ENCODE data around the gene HSF2. TPM values are rescaled to one million over a fixed set of nuclear protein-coding genes. Genes with fewer than 3 reads are reported as not detected.
"Not testable (repeated sequence)": the region's sequence is repeated elsewhere in the genome, so short reads cannot be mapped to it uniquely, and the experiment has no call there.

Gene HSF2
- total and polyA plus RNA-seq, 7 donors: 7.0 to 58.2 (median 23.8) TPM

DNA sequence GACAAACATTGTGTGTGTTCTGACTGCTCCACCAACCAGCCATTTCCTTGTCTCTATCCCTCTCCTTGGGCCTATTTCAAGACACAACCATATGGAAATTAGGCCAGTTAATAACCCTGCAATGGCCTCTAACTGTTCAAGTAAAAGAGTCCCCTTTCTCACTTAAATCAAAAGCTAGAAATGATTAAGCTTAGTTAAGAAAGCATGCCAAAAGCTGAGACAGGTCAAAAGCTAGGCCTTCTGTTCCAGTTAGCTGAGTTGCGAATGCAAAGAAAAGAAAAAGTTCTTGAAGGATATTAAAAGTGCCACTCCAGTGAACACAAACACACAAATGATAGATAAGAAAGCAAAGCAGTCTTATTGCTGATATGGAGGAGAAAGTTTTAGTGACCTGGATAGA, 49.6 kb downstream of the HSF2 start:
- intact Hi-C loops (cut with DNase I): loop anchor here in 1 of 2 donors (10.0 kb wide), 1 partner anchor 504 kb away; no protein-coding TSS in a partner anchor
- WGBS, 3 donors: 96 to 98% (median 96%) methylated on average over 1 of the region's 1 CpG
- Histone ChIP-seq H3K27ac (no peak overlapping the region), H3K9me3 (no peaks in the 10 kb centered on the region), H3K4me3 (no peak overlapping the region), H3K36me3 (ENCODE audit: insufficient read depth in 1 of 2, low read depth in 1 of 2) (peaks cover 3 to 99% of the 10 kb centered on the region in 2 donors), H3K4me1 (no peaks in the 10 kb centered on the region), H3K27me3 (ENCODE audit: insufficient read depth in 3 of 3, low read length in 2 of 3) (no peaks in the 10 kb centered on the region)
- TF ChIP-seq, protein P1, sequence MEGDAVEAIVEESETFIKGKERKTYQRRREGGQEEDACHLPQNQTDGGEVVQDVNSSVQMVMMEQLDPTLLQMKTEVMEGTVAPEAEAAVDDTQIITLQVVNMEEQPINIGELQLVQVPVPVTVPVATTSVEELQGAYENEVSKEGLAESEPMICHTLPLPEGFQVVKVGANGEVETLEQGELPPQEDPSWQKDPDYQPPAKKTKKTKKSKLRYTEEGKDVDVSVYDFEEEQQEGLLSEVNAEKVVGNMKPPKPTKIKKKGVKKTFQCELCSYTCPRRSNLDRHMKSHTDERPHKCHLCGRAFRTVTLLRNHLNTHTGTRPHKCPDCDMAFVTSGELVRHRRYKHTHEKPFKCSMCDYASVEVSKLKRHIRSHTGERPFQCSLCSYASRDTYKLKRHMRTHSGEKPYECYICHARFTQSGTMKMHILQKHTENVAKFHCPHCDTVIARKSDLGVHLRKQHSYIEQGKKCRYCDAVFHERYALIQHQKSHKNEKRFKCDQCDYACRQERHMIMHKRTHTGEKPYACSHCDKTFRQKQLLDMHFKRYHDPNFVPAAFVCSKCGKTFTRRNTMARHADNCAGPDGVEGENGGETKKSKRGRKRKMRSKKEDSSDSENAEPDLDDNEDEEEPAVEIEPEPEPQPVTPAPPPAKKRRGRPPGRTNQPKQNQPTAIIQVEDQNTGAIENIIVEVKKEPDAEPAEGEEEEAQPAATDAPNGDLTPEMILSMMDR (IDR thresholded peaks at IDR 0.05): no peak
- no peak for ATAC-seq
- no peak for DNase-seq

DNA sequence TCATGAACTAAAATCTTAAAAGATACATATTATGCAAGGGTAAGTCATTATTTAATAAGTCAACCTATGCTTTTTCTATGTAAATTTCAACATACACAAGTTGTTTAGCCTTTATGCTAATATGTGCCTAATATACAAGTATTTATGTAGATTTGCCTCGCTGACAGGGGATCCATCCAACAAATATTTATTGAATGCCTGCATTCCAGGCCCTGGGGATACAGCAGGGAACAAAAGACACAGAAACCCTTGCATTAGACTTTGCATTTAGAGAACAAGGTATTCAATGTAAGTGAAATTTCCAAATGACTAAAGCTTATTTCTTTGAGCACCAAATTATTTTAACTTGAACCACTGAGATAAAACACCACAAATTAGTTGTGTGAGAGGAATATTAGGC, 53.1 kb downstream of the HSF2 start:
- ATAC-seq (no peak), DNase-seq (no peak)
- H3K36me3 ChIP-seq (ENCODE audit: insufficient read depth in 1 of 2, low read depth in 1 of 2): peaks cover 4 to 100% of the 10 kb centered on the region in 2 donors
- no peaks in the 10 kb centered on the region for H3K9me3 ChIP-seq
- TF ChIP-seq, protein P1 (IDR thresholded peaks at IDR 0.05): no peak
- no peaks in the 10 kb centered on the region for H3K27me3 ChIP-seq (ENCODE audit: insufficient read depth in 3 of 3, low read length in 2 of 3)
- no peak overlapping the region for H3K27ac ChIP-seq
- intact Hi-C loops (cut with DNase I): loop anchor here in 1 of 2 donors (5.0 kb wide), 1 partner anchor 35 kb away; no protein-coding TSS in a partner anchor
- WGBS, 3 donors: 55 to 62% (median 59%) methylated on average over 1 of the region's 1 CpG
- H3K4me3 ChIP-seq: no peak overlapping the region
- peaks cover 10% of the 10 kb centered on the region for H3K4me1 ChIP-seq

DNA sequence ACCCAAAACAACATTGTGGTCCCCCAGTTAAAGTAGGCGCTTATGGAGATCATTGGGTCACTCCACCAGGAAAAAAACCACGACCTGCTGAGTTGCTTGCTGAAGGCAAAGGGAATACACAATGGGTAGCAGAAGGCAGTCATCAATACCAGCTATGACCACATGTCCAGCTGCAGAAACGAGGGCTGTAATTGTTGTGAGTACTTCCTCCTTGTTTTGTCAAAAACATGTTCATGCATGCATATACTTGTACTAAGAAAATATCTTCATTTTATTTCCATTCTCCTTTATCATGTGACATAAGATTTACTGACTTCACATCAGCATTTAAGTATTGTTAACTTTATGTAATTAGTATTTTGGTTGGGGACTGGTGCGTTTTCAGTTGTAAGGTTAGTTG, 55.2 kb downstream of the HSF2 start:
- no peaks in the 10 kb centered on the region for H3K9me3 ChIP-seq
- H3K36me3 ChIP-seq (ENCODE audit: insufficient read depth in 1 of 2, low read depth in 1 of 2): peaks cover 4 to 88% of the 10 kb centered on the region in 2 donors
- no peak for DNase-seq
- H3K4me3 ChIP-seq: no peak overlapping the region
- 85 to 90% (median 88%) methylated on average over 4 of the region's 4 CpGs for WGBS, 3 donors
- TF ChIP-seq, protein P1 (IDR thresholded peaks at IDR 0.05): no peak
- intact Hi-C loops (cut with DNase I): loop anchor here in 1 of 2 donors (5.0 kb wide), 2 partner anchors 37 to 52 kb away; no protein-coding TSS in a partner anchor
- H3K27ac ChIP-seq: no peak overlapping the region
- peaks cover 27% of the 10 kb centered on the region for H3K4me1 ChIP-seq
- no peak for ATAC-seq
- H3K27me3 ChIP-seq (ENCODE audit: insufficient read depth in 3 of 3, low read length in 2 of 3): no peaks in the 10 kb centered on the region

DNA sequence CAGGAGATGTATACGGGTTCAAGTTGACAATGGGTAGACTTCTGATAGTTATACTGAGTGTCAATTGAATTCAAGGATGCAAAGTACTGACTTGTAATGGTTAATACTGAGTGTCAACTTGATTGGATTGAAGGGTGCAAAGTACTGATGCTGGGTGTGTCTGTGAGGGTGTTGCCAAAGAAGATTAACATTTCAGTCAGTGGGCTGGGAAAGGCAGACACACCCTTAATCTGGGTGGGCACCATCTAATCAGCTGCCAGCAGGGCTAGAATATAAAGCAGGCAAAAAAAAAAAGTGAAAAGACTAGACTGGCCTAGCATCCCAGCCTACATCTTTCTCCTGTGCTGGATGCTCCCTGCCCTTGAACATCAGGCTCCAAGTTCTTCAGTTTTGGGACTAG, 55.7 kb downstream of the HSF2 start:
- not testable (repeated sequence) for H3K27ac ChIP-seq; H3K27me3 ChIP-seq (ENCODE audit: insufficient read depth in 3 of 3, low read length in 2 of 3); H3K4me3 ChIP-seq; DNase-seq; ATAC-seq; H3K9me3 ChIP-seq
- H3K4me1 ChIP-seq: peaks cover 27% of the 10 kb centered on the region
- 90 to 97% (median 92%) methylated on average over 1 of the region's 1 CpG for WGBS, 3 donors
- H3K36me3 ChIP-seq (ENCODE audit: insufficient read depth in 1 of 2, low read depth in 1 of 2): peaks cover 4 to 84% of the 10 kb centered on the region in 2 donors
- intact Hi-C loops (cut with DNase I): loop anchor here in 1 of 2 donors (5.0 kb wide), 1 partner anchor 53 kb away; no protein-coding TSS in a partner anchor

DNA sequence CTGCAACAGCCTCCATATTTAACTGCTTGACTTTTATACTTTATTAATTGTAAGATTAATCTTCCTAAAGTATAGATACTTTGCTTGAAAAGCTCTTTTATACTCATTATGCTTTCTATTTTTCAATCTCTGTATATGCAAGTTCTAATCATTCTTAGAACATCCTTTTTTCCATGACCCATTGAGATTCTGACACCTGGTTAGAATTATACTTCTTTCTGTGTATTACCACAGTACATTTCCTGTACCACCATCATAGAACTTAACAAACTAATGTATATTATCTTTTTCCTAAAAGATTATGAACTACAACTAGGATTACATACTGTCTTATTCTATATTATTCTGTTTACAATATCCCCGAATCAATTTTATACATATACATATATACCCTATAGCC, 58.6 kb downstream of the HSF2 start:
- DNase-seq: no peak
- Histone ChIP-seq H3K4me1 (peaks cover 40% of the 10 kb centered on the region), H3K4me3 (no peak overlapping the region), H3K36me3 (ENCODE audit: insufficient read depth in 1 of 2, low read depth in 1 of 2) (peaks cover 4 to 54% of the 10 kb centered on the region in 2 donors), H3K27ac (no peak overlapping the region), H3K9me3 (no peaks in the 10 kb centered on the region), H3K27me3 (ENCODE audit: insufficient read depth in 3 of 3, low read length in 2 of 3) (no peaks in the 10 kb centered on the region)
- 90 to 99% (median 98%) methylated on average over 1 of the region's 1 CpG for WGBS, 3 donors
- TF ChIP-seq, protein P1 (IDR thresholded peaks at IDR 0.05): no peak
- no peak for ATAC-seq
- intact Hi-C loops (cut with DNase I): loop anchor here in 1 of 2 donors (5.0 kb wide), 1 partner anchor 56 kb away; no protein-coding TSS in a partner anchor

Measured in psoas muscle (tissue), 8 donors.